NCI-H2081 (cell line): ENCODE results near the gene CMTM3.
"Not testable (repeated sequence)": the region's sequence is repeated elsewhere in the genome, so short reads cannot be mapped to it uniquely, and the experiment has no call there.

ENCODE experiments used
- DNase-seq, 2 experiments: peaks; one replicate each; lab custom pipeline; 2025; lab: John Stamatoyannopoulos, UW

The CMTM3 gene, protein sequence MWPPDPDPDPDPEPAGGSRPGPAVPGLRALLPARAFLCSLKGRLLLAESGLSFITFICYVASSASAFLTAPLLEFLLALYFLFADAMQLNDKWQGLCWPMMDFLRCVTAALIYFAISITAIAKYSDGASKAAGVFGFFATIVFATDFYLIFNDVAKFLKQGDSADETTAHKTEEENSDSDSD

DNA sequence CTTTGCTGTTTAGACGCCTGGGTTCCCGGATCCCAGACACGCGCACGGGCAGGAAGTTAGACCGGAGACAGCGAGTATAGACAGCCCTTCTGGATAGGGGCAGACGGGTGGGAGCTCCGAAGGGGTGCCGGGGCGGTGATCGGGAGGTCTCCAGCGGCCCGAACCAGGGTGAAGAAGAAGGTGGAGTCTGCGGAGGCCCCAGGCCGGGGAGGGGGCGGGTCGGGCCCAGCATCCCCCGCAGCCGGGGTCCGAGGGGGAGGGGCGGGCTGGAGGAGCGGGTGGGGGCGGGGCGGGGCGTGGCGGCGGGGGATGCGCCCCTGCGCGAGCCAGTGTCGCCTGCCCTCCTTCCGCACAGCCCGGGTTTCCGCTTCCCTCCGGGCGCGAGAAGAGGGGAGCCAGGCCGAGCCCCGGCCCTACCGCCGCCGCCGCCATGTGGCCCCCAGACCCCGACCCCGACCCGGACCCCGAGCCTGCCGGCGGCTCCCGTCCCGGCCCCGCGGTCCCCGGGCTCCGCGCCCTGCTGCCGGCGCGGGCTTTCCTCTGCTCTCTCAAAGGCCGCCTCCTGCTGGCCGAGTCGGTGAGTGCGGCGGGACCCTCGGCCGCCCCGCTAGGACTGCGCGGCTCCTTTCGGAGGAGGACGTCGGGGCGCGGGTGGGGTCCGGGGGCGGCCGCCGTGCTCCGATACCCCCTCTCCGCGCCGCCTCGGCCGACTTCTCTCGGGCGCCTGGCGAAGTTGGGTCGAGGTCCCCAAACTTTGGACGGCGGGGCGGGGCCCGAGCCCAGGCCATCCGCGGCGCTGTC lies at the start of gene CMTM3:
Gene CMTM3 (plus strand): TSS at position 329 of the 801 bp plus-strand sequence. CDS start 102 bp downstream, at position 431.
- peak; percentile 10 to 38 for DNase-seq

DNA sequence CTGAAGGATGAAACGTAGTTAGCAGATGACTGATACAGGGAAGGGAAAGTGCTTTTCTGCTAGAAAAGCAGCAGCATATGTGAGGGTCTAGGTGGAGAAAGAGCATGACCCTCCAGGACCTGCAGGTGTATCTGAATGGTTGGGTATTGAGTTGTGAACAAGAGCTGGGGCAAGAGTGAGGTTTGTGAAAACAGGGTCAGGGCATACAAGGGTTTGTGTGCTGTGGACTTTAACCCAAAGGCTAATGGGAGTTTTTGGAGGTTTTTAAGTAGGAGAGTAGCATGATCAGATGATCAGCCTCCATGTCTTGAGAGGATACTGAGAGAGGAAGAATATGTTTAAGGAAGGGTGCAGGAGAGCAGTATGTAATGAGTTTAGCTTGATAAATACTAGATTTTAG lies 44.4 kb upstream of the CMTM3 start:
- no peak for DNase-seq

DNA sequence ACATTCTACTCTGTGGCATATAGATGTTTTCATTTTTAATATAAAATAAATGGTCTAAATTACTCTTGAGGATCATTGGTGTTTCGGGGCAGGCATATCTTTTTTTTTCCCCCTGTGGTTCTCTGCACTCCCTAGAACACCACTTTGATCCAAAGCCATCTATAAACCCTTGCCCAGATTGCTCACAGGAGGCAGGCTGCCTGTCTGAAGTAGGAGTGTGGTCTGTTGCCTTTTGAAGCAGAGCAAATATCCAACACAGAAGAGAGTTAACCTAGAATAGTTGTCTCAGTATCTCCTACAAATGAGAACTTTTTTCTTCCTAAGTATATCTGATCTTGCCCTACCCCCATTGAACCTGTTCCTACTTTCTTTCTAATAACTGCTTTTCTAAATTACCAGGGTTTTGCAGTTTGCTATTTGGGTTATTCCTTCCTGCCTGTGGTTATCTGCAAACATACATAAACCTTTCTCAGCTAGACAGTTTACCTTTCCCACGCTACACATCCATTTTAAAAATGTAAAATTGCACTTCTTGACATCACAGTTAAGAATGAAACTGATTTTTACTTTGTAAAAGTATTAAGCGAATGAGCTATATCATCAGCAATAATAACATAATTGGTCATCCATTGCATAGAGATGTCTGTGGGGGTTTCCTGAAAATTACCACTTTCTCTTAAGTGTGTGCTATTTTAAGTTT lies 43.0 kb upstream of the CMTM3 start:
- DNase-seq = no peak

DNA sequence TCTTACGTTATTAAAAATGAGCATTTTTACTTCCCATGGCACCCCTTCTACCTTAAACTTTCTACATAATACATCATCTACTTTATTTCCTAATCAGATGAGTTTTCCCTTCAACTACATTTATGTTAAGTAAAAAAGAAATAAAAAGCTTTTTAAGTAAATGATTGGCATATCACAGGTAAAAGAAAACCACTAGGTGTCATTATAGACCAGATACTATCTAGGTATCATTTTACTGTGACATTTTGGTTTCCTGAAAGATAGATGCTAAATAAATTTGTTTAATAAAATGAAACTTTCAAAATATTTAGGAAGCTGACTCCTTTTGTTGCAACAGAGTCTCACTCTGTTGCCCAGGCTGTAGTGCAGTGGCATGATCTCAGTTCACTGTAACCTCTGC lies 42.1 kb upstream of the CMTM3 start:
- DNase-seq = no peak

DNA sequence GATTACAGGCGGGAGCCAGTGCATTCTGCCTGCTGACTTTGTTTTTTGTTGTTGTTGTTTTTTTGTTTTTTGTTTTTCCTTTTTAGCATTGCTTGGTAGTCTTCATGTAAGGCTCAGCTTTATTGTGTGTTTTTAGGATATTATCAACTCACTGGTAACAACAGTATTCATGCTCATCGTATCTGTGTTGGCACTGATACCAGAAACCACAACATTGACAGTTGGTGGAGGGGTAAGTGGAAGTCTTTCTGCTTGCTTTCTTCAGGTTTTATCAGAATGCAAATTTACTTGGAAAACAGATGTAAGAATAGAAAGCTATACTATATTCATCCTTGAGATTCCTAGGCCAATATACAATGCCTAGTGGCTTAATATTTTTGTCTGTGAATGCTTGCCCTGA lies 41.5 kb upstream of the CMTM3 start:
- DNase-seq = no peak

DNA sequence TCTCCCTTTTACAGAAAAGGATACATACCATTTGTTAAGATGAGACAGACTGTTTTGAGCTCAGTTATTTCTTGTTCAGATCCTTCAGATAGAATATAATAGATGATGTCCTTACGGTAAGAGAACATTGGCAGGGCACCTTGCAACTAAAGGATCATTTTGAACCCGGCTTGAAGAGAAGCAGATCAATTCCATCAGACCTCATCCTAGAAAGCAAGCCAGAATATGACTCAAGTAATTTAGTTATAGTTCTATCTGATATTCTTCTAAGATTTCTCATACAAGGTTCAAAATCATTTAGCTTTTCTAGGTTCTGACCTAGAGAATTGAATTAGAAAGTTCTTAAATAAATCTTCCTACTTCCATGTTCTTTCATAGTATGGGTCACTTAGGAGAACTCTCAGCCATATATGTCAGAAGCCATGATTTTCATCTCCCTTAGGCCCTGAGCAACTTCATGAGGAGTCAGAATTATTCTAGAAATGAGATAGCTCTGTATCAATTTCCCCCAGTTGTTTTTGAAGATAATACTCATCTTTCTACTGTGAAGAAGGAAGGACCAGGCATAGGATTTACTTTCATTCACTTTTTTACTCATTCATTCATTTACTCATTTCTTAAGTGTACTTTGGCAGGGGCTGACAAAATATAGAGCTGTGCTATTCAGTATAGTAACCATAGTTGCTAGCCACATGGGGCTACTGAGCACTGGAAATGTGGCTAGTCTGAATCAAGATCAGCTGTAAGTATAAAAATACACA lies 40.8 kb upstream of the CMTM3 start:
- no peak for DNase-seq

DNA sequence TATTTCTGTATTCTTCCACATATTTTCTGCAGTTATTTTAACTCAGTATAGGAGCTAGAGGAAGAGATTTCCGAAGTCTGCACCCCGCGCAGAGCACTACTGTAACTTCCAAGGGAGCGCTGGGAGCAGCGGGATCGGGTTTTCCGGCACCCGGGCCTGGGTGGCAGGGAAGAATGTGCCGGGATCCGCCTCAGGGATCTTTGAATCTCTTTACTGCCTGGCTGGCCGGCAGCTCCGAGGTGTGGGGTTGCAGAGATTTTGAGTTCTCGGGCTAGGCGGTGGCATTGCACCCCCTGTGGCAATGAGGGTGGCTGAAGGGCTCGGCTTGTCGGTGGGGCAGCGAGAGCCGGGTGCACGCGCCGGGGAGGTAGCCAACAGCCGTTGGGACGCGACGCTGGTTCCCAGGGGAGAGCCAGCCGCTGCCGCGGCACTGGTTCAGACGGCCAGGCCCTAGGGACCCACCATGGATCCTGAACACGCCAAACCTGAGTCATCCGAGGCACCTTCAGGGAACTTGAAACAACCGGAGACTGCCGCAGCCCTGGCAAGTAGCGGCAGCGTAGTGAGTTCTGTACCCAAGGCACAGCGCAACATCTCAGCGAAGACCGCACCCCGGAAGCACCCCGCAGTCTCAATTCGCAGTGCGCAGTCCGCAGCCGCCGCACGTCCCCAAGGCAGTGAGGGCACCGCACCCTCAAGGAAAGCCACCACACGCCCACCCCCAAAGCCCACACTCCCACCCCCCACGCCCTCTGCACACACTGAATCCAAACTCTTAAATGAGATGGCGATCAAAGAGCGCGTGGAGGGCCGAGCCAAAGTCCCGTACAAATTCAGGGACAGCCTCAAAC lies 38.2 kb upstream of the CMTM3 start, which contains the start of gene CMTM1:
Gene CMTM1 (plus strand): TSS at position 389 of the 851 bp plus-strand sequence. CDS start 75 bp downstream, at position 464.
- DNase-seq = no peak

DNA sequence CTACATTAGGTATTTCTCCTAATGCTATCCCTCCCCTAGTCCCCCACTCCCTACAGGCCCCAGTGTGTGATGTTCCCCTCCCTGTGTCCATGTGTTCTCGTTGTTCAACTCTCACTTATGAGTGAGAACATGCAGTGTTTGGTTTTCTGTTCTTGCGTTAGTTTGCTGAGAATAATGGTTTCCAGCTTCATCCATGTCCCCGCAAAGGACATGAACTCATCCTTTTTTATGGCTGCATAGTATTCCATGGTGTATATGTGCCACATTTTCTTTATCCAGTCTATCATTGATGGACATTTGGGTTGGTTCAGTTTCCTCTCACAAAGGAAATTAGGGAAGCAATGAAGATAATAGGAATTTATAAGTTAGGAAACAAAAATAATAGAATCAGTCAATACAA lies 37.2 kb upstream of the CMTM3 start:
- DNase-seq = not testable (repeated sequence)

DNA sequence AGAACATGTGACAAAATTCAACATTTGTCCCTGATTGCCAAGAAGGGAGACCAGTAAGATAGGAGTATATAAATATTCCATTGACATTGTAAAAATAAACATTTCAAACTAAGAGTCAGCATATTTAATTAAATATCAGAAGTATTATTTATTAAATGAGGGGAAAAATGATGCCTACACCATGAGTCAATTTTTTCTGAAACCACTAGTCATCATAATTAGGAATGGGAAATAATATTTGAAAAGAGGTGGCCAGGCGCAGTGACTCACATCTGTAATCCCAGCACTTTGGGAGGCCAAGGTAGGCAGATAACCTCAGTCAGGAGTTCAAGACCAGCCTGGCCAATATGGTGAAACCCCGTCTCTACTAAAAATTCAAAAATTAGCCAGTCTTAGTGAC lies 36.1 kb upstream of the CMTM3 start:
- no peak for DNase-seq

DNA sequence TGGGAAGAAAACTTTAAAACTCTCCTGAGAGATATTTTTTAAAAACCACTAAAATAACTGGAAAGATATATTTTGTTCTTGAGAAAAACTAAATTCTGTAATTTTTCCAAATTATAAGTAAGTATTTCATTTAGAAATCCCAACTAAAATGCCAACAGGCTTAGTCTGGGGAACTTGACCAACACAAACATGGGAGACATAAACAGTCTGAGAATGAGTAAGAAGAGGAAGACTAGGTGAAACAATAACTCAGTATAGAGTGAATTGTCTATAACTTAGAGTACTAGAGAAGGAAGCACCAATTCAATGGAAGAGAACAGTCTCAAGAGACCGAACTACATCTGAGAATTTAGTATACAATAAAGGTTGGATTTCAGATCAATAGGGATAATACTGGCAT lies 35.4 kb upstream of the CMTM3 start:
- DNase-seq = no peak

DNA sequence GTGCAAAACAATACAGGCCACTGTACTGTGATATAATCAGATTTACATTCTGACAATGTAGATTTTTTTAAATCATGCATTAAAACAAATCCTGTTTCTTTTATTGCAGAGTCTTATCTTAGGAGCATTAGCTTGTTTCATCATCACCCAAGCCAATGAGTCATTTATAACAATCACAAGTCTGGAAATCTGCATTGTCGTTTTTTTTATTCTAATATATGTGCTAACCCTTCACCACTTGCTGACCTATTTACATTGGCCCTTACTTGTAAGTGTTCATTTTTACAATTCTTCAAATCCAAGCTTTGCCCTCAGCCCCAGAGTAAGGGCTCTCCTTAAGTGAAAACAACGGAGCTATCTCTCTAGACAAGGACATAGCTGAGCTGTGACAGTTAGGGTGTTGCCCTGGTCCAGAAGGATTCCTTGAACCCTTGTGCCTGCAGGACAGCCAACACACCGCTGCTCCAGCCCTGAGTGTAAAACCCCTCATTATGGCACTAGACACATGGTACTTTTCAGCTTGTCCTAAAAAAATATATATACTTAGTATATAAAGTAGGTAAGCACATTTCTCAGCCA lies 34.6 kb upstream of the CMTM3 start:
- no peak for DNase-seq

DNA sequence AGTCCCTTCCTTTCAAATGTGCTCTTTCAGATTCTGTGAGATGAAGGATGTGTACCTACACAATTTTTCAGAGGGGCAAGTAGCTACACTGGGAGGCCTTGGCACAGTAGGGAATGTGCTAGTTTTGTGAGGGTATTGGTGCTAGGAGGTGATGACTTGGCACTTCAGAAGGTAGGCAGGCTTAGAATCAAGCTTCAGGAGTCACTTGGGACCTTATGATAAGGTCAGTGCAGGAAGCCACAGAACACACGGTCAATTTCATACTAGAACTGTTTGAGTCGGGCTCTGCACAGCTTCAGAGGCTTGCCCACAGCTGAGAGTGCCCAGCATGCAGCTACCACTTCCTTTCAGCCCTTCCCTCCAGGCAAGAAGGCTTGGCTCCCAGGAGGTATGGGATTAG lies 32.1 kb upstream of the CMTM3 start:
- no peak for DNase-seq

DNA sequence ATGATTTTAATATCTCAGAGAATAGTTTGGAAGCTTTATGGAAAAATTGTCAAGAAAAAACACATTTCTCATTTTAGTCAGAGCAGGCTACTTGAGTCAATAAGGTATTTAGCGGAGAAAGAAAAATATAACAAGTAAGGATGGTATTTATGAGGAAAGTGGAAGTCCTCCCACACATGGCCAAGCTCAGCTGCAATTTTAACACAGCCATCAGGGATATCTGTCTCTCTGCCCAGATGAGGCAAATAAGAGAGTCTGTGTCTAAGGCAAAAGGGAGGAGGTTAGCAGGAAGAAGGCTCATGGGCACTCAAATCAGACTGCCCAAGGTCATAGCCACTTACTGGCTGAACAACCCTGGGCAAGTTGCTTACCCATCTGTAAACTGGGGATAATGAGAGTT lies 30.4 kb upstream of the CMTM3 start:
- no peak for DNase-seq

DNA sequence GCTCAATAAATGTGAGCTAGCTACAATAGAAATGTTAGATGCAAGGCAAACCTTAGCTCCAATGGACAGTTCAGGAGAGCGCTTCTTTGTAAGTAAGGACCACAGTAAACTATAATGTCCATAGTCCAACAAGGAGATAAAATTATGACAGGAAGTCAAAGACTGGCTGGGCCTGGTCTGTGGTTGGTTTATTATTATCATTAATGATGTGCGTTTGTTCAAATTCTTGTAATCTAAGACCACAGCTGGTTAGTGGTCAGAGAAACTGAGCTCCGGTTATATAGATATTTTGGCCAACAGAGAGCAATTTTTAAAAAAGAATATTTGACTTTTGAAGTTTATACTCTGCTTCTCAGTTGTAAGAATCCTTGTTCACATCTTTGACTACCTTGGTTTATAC lies 30.0 kb upstream of the CMTM3 start:
- no peak for DNase-seq

DNA sequence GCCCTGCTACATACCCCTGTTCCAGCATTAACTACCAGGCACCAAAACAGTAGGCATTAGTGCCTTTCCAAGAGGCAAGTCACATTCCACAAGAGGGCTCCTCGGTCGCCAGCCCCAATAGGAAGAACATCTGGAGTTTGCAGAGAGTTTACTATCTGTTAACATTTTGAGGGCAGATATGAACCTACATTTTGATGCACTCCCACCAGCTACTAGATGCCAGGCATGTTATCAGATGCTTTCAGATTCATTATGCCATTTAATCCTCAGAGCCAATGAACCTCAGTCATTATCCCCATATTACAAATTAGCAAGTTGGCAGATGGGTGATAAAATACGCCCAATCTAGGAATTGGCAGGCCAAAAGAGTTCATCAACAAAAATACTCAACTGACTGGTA lies 29.4 kb upstream of the CMTM3 start:
- DNase-seq = no peak

DNA sequence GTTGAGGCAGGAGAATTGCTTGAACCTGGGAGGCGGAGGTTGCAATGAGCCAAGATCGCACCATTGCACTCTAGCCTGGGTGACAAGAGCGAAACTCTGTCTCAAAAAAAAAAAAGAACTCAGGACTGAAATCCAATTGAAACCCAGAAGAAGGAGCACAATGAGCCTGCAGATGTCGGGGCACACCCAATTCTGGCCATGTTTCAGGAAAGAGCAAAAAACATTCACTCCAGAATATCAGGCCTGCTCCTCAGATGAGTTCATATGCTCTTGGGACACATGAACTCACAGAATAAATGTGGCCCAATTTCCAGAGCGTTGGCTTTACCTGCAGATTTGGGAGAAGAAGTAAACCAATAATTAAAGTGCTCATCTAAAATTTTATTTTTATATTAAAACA lies 28.2 kb upstream of the CMTM3 start:
- no peak for DNase-seq

DNA sequence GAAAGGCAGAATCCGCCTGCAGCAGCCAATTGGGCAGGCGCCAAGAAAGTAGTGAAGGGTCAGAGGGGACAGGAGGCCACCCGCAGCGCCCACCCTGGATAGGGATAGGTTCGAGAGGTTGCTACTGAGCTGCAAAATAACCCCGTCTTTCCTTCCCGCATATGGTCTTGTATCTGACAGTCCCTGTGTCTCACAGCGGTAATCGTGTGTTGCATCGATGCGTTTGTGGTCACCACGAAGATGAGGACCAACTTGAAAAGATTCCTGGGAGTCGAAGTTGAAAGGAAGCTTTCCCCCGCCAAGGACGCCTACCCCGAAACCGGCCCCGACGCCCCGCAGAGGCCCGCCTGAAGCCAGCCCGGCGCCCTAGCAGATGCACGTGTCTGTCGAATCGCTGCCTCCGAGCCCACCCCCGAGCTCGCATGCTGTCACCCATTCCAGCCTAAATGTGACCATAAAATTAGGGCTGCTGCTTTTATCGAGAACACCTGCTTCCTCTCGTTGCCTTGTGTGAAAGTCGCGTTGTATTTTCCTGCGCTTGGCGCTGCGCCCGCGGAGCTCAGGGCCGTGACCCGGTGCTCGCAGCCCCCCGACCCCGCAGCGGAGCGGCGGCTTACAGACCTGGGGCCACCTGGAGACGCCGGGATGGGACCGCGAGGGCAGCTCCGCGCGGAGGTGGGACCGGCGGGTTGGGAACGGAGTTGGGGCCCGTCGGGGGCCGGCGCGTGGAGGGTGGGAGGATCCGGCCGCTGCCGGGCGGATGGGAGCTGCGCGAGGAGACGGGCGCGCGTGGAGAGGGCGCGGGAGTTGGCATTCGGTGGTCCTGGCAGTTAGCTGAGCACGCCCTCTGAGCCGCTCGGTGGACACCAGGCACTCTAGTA lies 25.6 kb upstream of the CMTM3 start, which contains the start of gene CMTM2:
Gene CMTM2 (plus strand): TSS at position 813 of the 881 bp plus-strand sequence. CDS start 145 bp downstream, outside the sequence.
- no peak for DNase-seq

DNA sequence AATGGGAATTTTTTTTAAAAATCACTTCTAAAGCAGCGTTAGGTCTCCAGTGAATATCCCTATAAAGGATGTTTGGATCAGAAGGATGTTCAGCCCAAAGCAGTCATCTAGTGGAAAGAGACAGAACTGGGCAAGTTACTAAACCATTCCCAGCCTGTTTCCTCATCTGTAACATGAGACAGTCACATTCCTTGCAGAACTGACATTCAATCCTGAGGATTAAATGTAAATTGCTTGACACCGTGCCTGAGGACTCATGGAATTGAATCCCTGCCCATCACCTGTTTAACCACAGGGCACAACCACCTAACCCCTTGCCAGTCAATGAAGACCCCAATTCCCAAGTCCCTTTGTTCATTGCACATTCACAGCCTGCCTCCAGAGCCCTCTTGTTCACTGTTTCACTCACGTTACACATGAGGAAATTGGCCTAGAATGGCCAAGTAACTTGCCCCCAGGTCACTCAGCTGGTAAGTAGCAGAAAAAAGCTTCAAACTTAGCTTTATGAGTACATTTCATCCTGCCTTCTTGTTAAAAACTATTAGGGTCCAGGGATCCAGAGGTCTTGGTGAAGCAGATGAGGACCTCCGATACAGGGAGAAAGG lies 23.8 kb upstream of the CMTM3 start:
- DNase-seq = no peak

DNA sequence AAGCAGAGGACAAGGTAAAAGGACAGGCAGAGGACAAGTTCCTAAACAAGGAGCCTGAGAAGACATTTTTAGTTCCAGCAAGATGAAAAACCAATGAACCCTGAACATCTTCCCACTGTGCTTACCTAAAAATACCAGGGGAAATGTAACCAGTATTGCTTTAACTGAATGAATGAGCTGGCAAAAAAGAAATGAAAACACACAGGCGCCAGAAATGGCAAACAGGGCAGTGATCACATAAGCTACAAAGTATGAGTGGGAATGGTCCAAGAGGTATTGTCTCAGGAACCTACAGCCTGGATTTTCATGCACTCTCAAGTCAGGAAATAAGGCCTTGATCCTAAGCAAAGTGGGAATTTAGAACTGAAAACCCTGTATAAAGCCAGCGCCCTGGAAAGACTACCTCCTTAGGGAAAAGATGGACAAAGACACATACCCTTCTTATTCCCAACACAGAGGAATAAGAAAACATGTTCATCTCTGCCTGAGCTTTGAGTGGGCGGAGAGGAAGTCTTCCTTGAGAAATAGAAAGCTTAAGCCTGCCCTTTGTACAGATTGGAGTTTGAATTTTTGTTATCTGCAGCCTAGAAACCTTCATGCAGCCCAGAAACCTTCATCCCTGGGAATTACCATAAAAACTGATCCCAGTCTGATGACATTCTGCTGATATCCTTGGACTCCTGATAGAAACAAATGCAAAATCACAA lies 23.1 kb upstream of the CMTM3 start:
- DNase-seq = no peak
